Inferior parietal cortex (tissue), 1 donor: ENCODE results near the gene SETD3.

ENCODE experiments used
- DNase-seq: peaks from one replicate; pipeline ENCODE4 v3.0.0-alpha.2; 2016; ENCODE audit errors: extremely low spot score

SETD3 gene

DNA sequence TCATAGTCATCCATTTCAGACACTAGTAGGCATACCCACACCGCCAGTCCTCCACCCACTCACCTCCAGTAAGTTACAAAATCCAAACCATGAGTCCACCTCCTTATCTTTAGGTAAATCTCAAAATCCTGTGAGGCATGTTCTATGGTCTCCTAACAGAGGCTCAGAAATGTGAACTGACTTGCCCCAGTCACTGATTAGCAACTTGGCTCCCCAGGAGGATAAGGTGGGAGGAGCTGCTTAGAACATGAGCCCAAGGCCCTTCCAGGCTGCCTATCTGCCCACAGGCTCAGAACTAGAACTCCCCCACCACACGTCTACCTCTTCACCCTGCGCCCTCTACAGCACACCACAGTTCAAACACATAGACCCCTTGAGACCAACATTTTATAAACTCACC lies 19.9 kb downstream of the SETD3 start:
- DNase-seq: no peak

DNA sequence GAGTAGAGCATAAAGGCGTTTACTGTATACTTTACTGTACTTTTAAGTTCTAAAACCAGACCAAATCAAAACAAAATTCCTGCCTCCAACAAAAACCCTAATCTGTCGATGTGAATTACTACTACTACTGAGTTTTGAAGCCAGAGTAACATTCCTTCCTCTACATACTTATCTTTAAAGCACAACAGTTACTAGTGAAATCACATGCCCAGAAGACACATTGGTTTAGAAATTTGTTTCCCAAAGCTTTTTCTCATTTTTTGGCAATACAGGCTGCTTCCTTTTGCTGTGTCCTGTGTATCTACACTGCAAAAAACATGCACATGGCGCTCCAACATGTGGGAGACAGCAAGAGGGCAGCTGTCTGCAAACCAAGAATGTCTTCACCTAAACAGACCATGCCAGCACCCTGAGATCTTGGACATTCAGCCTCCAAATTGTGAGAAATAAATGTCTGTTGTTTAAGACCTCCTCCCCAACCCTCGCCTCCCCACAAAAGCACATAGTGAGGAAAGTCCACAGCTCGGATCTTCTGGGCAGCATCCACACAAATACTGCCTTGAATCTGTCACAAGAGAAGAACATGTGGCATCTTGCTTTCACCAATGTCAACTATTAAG lies 21.1 kb downstream of the SETD3 start:
- no peak for DNase-seq

DNA sequence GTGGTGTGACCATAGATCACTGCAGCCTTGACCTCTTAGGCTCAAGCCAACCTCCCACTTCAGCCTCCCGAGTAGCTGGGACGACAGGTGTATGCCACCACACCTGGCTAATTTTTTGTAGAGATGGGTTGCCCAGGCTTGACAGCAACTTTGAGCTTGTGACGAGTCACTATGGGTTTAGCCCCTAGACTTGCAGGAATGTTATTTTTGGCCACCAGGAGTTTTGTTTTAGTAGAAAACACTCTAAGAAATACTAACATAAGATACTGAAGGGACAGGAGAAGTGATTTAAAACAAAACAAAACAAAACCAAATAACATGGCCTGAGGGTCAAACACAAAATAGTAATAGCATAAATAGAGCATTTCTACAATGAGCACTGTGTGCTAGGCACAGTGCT lies 26.4 kb downstream of the SETD3 start:
- DNase-seq: no peak

DNA sequence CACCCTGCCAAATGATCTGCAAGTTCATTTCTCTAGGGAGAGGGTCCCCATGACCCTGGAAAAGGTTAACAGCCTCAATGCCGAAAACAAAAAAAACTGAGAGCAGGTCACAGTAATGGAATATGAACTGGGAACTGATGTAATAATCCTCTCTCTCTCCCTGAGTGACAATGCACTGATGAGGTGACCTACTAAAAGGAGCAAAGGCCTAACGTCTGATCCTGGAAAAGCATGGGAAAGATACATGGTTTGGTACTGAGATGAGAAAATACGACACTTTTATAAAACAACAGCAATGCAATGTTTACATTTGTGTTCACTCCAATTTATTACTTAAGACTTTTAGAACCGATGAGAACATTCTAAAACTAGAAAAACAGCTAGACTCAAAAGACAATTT lies 27.7 kb downstream of the SETD3 start:
- no peak for DNase-seq

DNA sequence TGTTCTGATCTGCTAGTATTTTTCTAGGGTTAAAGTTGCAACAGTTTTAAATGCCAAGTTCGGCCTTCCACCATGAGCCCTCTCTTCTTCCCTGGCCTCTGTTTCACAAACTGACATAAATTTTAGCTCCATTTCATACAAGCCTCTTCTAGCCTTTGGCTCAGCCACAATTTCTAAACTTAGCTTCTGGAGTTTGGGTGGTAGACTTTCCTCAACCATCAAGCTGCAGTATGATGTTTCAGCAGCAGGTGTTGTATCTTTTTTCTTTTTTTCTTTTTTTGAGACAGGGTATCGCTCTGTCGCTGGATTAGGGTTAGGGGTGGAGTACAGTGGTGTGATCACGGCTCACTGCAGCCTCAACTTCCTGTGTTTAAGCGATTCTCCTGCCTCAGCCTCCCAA lies 29.4 kb downstream of the SETD3 start:
- DNase-seq: no peak

DNA sequence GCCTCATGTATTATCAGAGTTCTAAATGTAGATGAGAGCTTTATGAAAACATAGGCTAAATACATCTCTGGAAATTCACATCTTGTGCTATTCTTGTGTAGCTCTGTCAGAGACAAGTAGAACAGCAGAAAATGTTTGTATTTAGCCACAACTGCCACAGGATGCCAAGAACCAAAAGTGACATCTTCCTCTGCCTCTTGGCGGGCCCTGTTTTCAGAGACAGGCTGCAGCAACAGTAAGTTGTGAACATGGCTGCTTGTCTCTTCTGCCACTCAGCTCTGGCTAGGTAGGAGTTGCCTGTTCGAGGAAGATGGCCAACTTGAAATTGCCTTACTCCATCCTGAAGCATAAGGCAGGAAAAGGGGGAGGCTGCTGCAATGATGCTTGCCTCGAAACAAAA lies 30.4 kb downstream of the SETD3 start:
- peak; percentile 50 for DNase-seq

DNA sequence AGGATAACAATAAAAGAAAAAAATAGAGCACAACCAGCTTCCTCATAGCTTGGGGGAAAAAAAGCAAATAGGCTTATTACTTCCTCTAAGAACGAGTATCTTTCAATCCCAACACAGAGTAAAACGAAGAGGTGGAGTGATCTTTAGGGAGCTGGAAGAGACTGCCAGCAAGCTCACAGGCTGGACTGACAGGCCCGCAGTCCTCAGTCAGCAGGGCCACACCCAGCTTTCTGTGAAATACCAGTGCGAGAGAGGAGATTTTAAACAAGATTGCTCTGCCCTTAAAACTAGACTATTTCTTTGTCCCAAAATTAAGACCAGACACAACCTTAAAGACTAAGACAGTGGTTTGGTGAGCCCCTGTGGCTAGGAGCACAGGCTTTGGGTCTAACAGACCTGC lies 32.9 kb downstream of the SETD3 start:
- DNase-seq: no peak

DNA sequence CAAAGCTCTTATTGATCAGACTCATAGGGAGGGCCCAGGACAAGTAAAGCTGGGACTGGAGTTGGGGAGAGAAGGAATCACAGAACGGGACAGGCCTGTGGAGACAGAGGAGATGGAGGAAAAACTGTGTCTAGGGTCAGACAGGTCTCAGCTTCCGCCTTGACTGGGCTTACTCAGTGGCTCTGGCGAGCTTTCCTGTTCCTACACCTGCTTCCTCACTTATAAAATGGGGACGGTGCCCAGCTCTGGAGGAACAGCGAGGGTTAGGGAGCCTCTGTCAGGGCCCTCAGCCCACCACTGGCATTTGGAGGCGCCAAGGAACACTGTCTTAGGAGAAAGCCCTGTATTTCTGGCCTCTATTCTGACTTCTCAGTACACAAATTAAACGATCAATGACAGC lies 34.7 kb downstream of the SETD3 start:
- DNase-seq: no peak

DNA sequence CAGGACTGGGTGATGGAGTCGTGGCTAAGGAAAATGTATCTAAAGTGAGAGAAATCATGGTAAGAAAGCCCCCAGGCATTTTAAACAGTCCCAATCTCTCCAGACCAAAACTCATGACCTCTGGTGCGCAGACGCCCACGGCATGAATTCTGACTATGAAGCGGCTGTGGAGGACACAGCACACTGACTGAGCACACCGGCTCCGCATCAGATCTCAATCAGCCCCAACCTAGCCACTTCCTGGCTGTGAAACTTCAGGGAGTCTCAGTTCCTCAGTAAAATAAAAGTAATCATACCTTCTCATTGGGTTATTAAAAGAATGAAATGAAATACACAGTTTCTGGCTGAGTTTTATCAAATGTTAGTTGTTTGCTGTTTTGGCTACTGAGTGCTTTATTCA lies 38.7 kb downstream of the SETD3 start:
- no peak for DNase-seq

DNA sequence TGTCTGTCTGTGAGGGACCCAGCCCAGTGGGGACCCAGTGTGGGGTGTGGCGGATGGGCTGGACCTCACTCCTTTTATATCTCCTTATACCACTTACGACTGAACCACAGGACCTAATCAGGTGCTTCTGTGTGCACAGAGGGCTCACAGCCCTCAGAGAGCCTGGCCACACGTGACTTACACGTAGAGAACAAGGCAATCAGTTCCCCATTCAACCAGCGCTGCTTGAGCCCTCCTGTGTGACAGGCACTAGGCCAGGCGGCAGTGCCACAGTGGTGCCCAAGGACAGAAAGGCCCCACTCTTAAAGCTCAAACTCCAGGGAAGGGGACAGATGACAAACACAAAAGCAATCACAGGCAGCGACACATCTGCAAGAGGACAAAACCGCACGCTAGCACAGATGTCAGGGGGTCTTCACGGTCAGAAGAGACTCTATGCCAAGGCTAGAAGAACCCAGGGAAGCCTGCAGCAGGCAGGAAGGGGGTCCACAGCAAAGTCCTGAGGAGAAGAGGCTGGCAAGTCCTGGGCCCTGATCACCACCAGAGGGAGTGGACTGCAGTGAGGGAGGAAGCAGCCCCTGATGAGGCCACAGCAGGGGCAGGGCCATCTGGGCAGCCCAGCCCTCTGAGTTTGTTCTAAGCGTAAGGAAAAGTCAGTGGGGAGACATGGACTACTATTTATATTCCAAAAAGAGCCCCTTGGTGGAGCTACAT lies 39.3 kb downstream of the SETD3 start:
- no peak for DNase-seq

DNA sequence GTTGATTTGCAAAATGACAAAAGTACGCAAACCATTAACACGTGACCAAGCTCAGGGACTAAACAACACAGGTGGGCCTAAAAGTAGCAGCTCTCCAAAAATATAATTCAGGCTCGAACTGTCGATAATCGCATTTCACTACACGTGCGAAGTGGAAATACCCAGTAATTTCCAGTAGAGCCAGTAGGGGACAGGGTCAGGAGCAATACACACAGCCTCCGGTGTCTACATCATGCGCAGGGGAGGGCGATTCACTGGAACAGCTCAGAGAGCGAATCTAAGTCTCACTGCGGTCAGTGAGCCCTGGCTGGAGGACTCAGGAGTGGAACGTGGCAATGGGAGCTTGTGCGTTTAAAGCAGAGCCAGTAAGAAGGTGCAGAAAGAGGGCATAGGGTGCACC lies 40.4 kb downstream of the SETD3 start:
- no peak for DNase-seq

DNA sequence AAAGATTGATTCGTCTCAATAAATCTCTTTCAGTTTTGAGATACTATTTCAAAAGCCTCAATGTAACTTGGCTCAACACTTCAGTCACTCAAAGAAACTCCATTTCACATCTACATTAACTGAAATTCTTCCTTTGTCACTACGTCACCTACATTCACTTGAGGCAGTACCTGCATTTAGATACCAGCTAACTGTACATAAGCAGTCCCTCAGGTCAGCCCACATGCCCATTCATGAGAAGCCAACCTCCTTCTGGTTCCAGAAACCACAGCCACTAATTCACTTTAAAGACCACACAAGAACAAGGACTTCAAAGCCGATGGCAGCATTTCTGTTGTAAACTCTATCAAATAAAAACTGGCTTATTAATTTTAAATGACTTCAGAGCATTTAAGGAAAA lies 43.0 kb downstream of the SETD3 start:
- no peak for DNase-seq

DNA sequence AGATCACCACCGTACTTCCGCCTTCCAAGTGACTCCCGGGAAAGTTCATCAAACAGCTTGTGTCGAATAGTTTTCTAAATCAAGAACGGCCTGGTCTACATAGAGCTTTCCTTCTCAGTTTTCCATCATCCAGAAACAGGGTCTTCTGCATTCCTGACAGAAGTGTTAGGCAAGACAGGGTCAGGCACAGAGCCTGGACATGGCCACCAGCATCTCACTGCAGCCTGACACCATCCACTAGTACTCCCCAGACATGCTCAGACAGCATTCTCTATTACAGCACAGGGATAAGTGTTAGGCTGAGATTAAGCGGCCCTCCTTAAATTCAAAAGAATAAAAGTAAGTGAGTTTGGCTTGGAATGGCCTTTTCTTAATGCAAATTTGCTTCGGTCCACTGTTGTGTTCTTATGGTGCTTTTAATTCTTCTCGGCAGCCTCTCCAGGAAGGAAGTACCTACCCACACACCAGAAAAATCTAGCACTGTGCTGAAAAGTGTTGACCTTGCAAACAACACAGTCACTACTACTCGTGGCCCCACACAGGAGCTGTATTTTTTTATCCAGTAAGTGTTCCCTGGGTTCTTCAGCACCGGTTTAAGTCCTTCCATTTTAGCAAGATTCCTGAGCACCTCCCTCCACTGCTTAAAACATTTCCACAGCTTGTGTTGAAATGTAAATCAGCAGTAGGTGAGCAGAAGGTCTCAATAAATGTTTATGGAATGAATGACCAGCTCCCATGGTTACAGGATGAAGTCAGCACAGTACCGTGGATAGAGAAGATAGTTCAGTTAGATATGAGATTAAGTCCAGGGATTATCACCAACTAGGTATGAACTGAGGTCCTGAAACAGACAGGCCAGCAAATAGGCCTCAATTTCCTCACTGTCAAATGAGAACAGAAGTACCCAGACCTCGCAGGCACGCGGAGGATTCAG lies 44.1 kb downstream of the SETD3 start:
- DNase-seq: no peak

DNA sequence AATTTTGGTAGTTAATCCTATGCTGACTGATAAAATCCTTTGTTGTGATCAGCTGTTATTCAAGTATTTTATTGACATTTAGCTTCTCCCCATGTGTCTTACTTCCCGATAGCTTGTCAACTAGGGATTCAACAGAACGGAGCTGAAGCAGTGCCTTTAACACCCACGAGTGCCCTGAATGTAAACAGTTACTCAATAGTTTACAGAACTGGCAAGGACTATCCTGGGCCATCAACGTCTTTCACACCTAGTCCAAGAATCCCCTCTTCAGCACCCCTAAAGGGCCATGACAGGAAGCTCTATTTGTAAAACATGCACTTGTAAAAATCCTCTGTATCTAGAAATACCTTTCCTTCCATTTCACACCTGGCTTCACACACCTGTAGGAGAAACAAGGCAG lies 45.3 kb downstream of the SETD3 start:
- no peak for DNase-seq

DNA sequence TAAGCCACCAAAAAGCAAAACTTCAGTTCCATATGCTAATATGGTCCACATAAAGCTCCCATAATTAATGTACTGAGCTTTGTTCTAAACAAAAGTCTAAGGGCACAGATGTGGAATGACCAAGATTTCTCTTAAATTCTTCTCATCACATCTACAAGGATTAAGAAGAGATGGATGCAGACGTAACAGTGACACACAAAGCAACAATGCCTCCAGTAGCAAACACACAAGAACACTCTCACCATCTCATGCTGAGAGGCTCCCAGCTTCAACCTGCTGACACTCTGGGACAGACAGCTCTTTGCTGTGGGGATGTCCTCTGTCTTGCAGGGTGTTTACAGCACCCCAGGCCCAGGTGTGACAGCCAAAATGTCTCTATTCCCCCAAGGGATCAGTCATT lies 48.2 kb downstream of the SETD3 start:
- DNase-seq: no peak

DNA sequence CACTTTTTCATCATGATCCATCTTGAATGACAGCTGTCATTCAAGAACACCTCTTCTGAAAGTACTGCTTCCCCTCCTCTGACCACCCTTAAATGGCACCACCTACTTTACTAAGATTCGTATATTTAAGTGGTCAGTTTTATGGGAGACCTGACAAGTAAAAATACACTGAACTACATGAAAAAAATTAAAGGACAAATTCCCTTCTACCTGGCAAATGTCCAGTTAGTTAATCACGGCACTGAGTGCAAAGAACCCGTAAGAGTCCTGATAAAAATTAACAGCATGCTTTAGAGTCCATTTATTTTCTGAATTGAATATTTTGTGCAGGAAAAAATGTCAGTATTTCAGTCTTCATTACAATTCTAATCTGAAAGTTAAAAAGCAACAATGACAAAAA lies 48.7 kb downstream of the SETD3 start:
- no peak for DNase-seq

DNA sequence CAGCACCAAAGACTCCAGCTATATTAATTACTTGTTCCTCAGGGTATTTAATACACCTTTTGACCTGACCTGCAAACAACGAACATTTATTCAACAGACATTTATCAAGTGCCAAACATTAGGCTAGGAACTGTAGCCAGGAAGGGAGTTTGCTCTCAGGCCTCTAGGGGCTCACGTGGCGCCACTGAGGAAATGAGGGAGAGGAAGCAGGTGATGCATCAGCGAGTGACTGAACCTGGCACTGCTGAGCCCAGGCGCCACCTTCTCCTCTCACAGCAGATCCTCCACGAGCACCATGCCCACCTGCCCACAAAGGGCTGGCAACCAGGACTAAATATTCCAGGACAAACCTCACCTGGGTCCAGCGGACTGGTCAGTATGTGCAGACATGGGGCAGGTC lies 50.2 kb downstream of the SETD3 start:
- DNase-seq: no peak

DNA sequence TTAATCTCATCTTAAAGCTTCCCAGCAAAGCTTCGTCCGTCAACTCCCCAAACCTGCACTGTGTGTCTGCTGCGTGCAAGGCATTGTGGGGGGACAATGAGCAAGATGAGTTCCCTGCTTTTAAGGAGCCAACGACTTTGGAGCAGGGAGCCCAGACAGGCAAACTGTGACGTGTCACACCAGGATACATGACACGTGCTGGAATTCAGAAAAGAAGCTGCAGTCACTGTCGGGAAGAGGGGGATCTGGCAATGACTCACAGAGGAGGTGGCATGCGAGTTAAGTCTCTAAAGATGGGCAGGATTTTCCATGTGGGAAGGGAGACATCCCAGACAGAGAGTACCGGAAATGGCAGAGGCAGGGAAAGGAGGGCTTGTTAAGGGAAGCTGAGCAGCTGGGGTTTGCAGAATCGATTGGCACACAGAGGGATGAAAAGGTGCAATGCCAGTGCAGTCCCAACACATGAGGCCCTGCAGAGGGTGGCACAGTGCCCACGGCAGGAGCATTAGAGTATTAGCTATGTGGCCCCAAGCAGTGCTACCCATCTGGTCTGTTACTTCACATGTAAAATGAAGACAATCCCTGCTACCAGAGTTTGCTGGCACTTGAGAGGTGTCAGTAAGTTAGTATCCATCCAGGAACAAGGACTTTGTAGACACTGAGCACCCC lies 52.9 kb downstream of the SETD3 start:
- DNase-seq: peak; percentile 26

DNA sequence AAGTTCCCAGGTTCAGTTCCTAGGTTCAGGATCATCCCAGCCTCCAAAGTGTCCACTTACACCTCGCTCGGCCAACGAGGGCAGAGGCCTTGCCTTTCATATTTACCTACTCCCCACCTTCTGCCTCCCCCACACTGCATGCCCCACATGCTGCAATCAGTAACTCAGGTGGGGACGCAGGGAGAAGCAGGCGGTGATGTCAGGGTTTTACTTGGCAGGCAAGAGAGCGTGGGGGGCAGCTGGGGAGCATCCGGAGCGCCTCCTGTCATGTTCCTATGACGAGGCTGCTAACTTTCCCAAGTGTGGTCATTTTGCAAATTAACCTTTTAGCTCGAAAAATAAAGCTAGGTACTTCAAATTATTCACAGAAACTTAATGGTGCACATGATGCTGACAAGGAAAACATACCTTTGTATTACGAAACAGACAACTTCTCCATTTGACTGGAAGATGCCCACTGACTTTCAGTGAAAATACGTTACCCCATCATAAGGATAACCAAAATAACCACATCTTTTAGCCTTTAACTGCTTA lies 53.8 kb downstream of the SETD3 start:
- no peak for DNase-seq

DNA sequence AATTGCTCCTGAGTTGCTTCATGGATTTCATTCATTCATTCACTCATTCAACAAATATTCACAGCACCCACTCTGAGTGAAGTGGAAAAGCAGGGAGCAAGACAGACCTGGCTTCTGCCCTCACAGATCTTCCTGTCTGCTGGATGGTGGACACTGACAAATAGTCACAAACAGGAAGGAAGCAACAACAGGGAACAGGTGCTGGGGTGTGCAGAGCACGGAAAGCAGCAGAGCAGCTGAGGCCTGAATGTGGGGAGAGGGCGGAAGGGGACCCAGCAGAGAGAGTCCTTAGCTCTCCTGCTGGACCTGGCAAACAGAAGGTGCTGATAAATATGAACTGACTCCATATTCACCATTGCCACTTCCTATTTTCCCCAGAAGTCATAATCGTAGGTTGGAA lies 54.4 kb downstream of the SETD3 start:
- no peak for DNase-seq

DNA sequence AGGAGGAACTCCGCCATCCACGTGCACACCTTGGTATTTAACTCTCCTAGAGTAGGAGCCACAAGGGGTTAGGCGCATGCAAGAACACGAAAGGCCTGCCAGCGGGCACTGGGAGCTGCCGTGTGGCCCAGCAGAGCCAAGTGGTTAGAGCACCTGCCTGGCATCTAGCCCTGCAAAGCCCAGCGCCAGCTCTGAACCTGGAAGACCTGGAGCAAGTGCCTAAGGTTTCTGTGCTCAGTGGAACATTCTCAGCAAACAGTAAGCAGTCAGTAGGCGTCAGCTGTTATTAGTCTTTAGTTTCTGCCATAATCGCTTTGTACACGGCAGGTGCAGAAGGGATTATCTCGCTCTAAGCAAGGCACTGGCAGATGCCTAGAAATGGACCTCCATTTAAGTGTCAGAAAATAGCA lies 55.4 kb downstream of the SETD3 start:
- DNase-seq: no peak

DNA sequence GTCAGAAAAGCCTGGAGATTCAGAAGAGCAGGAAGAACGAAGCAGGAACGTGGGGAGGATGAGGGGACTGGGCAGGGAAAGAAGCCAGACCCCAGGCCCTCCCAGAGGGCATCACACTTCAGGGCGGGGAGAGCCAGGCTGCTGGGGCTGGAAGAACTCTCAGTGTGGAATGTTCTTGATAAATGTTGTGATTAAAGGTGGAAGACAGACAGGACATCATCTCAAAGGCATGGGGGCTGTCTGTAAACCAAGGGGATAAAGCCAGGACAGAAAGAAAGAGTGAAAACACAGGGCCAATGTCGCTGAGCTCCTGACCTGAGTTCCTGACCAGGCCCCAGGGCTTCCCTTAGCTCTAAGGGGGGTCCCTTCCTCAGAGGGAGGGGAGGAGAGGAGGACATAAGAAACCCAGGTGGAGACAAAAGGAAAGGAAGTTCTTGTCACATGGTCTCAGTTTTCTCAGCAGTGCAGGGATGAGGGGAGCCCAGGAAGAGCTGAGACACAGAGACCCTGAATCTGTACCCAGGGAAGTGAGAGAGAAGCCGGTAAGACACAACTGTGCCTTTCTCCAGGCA lies 56.3 kb downstream of the SETD3 start:
- no peak for DNase-seq
